ENCODE measurements around the gene PDGFRB.

PDGFRB gene

GRCh38 chr5:150064681-150065220 is 90.9 kb downstream of the PDGFRB start:
- FAIRE-seq, result no peak
